GM12878 (cell line): ENCODE data around the gene PLEKHN1. TPM values are rescaled to one million over a fixed set of nuclear protein-coding genes. Genes with fewer than 3 reads are reported as not detected.

Source experiments
- BCL11A ChIP-seq: IDR thresholded peaks from 2 replicates; pipeline ENCODE4 v1.6.1; 2011; ENCODE audit warnings: low read depth, low read length
- BHLHE40 ChIP-seq, 2 experiments: fragments of 450-650 bp in 1 of 2; IDR thresholded peaks; 2 replicates each; pipeline ENCODE4 v1.6.1; 2011 to 2017; ENCODE audit warnings: low read depth in 2 of 2, borderline replicate concordance in 1 of 2, improper control_type of control experiment in 1 of 2, low read length in 1 of 2, mild to moderate bottlenecking in 1 of 2
- CBFB ChIP-seq: IDR thresholded peaks from 2 replicates; pipeline ENCODE4 v1.6.1; 2016; ENCODE audit warnings: antibody characterized with exemption, low read depth
- FOS ChIP-seq: IDR thresholded peaks from 3 replicates; pipeline ENCODE4 v1.6.1; 2011; ENCODE audit warnings: borderline replicate concordance; ENCODE audit not compliant: insufficient read length; ENCODE audit errors: extremely low read depth
- FOXM1 ChIP-seq: IDR thresholded peaks from 2 replicates; pipeline ENCODE4 v1.6.1; 2012; ENCODE audit warnings: low read depth, mild to moderate bottlenecking, inconsistent platforms, low read length, moderate library complexity
- HCFC1 ChIP-seq: fragments of 150-350 bp; IDR thresholded peaks from 2 replicates; pipeline ENCODE4 v1.6.1; 2014; ENCODE audit warnings: low read length
- IKZF1 ChIP-seq: fragments of 450-650 bp; conservative IDR thresholded peaks from 2 replicates; pipeline ENCODE4 v1.6.1; 2017; ENCODE audit warnings: antibody characterized with exemption, mild to moderate bottlenecking
- IKZF2 ChIP-seq, 2 experiments: fragments of 450-650 bp; IDR thresholded peaks; 2 replicates each; pipeline ENCODE4 v1.6.1; 2017; ENCODE audit warnings: mild to moderate bottlenecking in 2 of 2, moderate library complexity in 2 of 2
- KLF5 ChIP-seq: fragments of 450-650 bp; IDR thresholded peaks from 2 replicates; pipeline ENCODE4 v1.6.1; 2014; ENCODE audit warnings: mild to moderate bottlenecking; ENCODE audit not compliant: partially characterized antibody
- MTA3 ChIP-seq: IDR thresholded peaks from 2 replicates; pipeline ENCODE4 v1.6.1; 2012; ENCODE audit warnings: low read length, inconsistent platforms, borderline replicate concordance
- MYC ChIP-seq: IDR thresholded peaks from 2 replicates; pipeline ENCODE4 v1.6.1; 2011; ENCODE audit warnings: mild to moderate bottlenecking, low read length, moderate library complexity, inconsistent platforms; ENCODE audit not compliant: insufficient read depth, insufficient replicate concordance, insufficient read length, severe bottlenecking
- NFYA ChIP-seq: IDR thresholded peaks from 2 replicates; pipeline ENCODE4 v1.6.1; 2011; ENCODE audit warnings: low read depth, mild to moderate bottlenecking, low read length, improper control_type of control experiment, borderline replicate concordance
- NR2F1 ChIP-seq: fragments of 450-650 bp; conservative IDR thresholded peaks from 2 replicates; pipeline ENCODE4 v1.6.1; 2017; ENCODE audit warnings: mild to moderate bottlenecking
- NRF1 ChIP-seq: conservative IDR thresholded peaks from 2 replicates; pipeline ENCODE4 v1.6.1; 2011; ENCODE audit warnings: mild to moderate bottlenecking, low read depth, low read length, improper control_type of control experiment
- RELA ChIP-seq: fragments of 450-650 bp; IDR thresholded peaks from 2 replicates; pipeline ENCODE4 v1.8.0; 2014; ENCODE audit warnings: borderline replicate concordance; ENCODE audit not compliant: partially characterized antibody
- RUNX3 ChIP-seq: IDR thresholded peaks from 2 replicates; pipeline ENCODE4 v1.6.1; 2012; ENCODE audit warnings: low read length, inconsistent platforms
- SIN3A ChIP-seq: IDR thresholded peaks from 2 replicates; pipeline ENCODE4 v1.6.1; 2012; ENCODE audit warnings: low read depth, low read length, improper control_type of control experiment
- SIX5 ChIP-seq: IDR thresholded peaks from 2 replicates; pipeline ENCODE4 v1.6.1; 2011; ENCODE audit warnings: mild to moderate bottlenecking, low read depth, low read length, moderate library complexity; ENCODE audit not compliant: severe bottlenecking
- SMC3 ChIP-seq: IDR thresholded peaks from 2 replicates; pipeline ENCODE4 v1.6.1; 2011; ENCODE audit warnings: low read length, improper control_type of control experiment, borderline replicate concordance
- STAT3 ChIP-seq: IDR thresholded peaks from 2 replicates; pipeline ENCODE4 v1.6.1; 2011; ENCODE audit warnings: low read depth, low read length, improper control_type of control experiment
- YBX1 ChIP-seq: fragments of 450-650 bp; IDR thresholded peaks from 2 replicates; pipeline ENCODE4 v1.6.1; 2016; ENCODE audit warnings: antibody characterized with exemption
- ZBTB40 ChIP-seq: fragments of 450-650 bp; IDR thresholded peaks from 2 replicates; pipeline ENCODE4 v1.6.1; 2016; ENCODE audit warnings: mild to moderate bottlenecking, moderate library complexity, borderline replicate concordance
- polyA plus RNA-seq, 11 experiments: library from polyadenylated mRNA; depleted of rRNA in 4 of 11; unstranded in 6 of 11; stranded (reverse) in 5 of 11; fragments of >200 nt; fragmentation: Nextera tagmentation in 4 of 11; fragmentation: Illumina TruSeq in 1 of 11; extraction: Ambion mirVana in 4 of 11; extraction: Trizol in 1 of 11; gene quantifications; 1 replicate in 1 of 11; 2 replicates in 10 of 11; pipeline versions ENCODE4 v1.2.1 to v1.2.3, GENCODE V29; 2011 to 2016; ENCODE audit warnings: inconsistent platforms in 2 of 11, missing spikeins in 2 of 11, low read depth in 1 of 11
- total RNA-seq, 4 experiments: library from RNA; depleted of rRNA in 3 of 4; stranded (reverse); fragments of >200 nt in 3 of 4; fragmentation: Illumina TruSeq in 1 of 4; extraction: Trizol in 1 of 4; gene quantifications; 2 replicates each; pipeline versions ENCODE4 v1.2.1 to v1.2.3, GENCODE V29; 2013 to 2021
- TF ChIP-seq, protein P1 (sequence below): IDR thresholded peaks from 2 replicates; pipeline ENCODE4 v1.6.1; 2011; ENCODE audit warnings: borderline replicate concordance, low read depth, mild to moderate bottlenecking, moderate library complexity, low read length; ENCODE audit not compliant: insufficient read depth, poor library complexity, severe bottlenecking
- TF ChIP-seq, protein P2 (sequence below): IDR thresholded peaks from 2 replicates; pipeline ENCODE4 v1.6.1; 2012; ENCODE audit warnings: low read depth, low read length, improper control_type of control experiment

Gene PLEKHN1
- total and polyA plus RNA-seq, 10 of the 15 experiments (the other 5 are each of a cell fraction or from before 2014, with no cell fraction given): 0.04 to 0.26 (median 0.18) TPM; not detected in 6

GRCh38 chr1:958823-959730, 7.2 kb upstream of the PLEKHN1 start, which contains the start of gene NOC2L (continued):
- peak; percentile 89 for TF ChIP-seq ZBTB40
- no peak for TF ChIP-seq IKZF2 (IDR thresholded peaks at IDR 0.05)
- no peak for TF ChIP-seq MTA3
- peak; percentile 68 for TF ChIP-seq NR2F1
- no peak for TF ChIP-seq NFYA
- no peak for TF ChIP-seq STAT3
- TF ChIP-seq BHLHE40 (IDR thresholded peaks at IDR 0.05; ENCODE audit: borderline replicate concordance in 1 of 2, low read depth in 2 of 2, low read length in 1 of 2): peak in 1 of 2 experiments; percentile 84; a peak in 3 of 4 replicates
- TF ChIP-seq NRF1: no peak
- TF ChIP-seq HCFC1: peak; percentile 63
- TF ChIP-seq, protein P1, sequence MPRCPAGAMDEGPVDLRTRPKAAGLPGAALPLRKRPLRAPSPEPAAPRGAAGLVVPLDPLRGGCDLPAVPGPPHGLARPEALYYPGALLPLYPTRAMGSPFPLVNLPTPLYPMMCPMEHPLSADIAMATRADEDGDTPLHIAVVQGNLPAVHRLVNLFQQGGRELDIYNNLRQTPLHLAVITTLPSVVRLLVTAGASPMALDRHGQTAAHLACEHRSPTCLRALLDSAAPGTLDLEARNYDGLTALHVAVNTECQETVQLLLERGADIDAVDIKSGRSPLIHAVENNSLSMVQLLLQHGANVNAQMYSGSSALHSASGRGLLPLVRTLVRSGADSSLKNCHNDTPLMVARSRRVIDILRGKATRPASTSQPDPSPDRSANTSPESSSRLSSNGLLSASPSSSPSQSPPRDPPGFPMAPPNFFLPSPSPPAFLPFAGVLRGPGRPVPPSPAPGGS: no peak
- TF ChIP-seq, protein P2, sequence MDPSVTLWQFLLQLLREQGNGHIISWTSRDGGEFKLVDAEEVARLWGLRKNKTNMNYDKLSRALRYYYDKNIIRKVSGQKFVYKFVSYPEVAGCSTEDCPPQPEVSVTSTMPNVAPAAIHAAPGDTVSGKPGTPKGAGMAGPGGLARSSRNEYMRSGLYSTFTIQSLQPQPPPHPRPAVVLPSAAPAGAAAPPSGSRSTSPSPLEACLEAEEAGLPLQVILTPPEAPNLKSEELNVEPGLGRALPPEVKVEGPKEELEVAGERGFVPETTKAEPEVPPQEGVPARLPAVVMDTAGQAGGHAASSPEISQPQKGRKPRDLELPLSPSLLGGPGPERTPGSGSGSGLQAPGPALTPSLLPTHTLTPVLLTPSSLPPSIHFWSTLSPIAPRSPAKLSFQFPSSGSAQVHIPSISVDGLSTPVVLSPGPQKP: peak; percentile 68; the same call in 1 of the 2 replicates
- TF ChIP-seq RELA: no peak
- no peak for TF ChIP-seq BCL11A
- TF ChIP-seq IKZF1: peak; percentile 63
- TF ChIP-seq SIN3A: peak; percentile 54; the same call in 1 of the 2 replicates
- TF ChIP-seq SMC3: no peak
- no peak for TF ChIP-seq FOS
- TF ChIP-seq RUNX3: peak; percentile 54
- no peak for TF ChIP-seq YBX1
- no peak for TF ChIP-seq KLF5
- TF ChIP-seq CBFB: peak; percentile 73; the same call in 1 of the 2 replicates
- peak; percentile 74 for TF ChIP-seq MYC
- TF ChIP-seq FOXM1: no peak
- peak; percentile 37 for TF ChIP-seq SIX5
